HepG2 (cell line): ENCODE measurements around the gene MRGPRF. TPM values are rescaled to one million over a fixed set of nuclear protein-coding genes. Genes with fewer than 3 reads are reported as not detected.

ENCODE experiments used
- ELK4 ChIP-seq: sonication (generic); formaldehyde crosslinking; IDR thresholded peaks from 2 replicates; pipeline ENCODE4 v1.9.0; 2021; ENCODE audit warnings: missing genetic modification reagents, borderline replicate concordance
- ETS1 ChIP-seq: sonication (generic); formaldehyde crosslinking; IDR thresholded peaks from 2 replicates; pipeline ENCODE4 v1.4.0; 2020; ENCODE audit warnings: missing genetic modification reagents
- GMEB1 ChIP-seq: sonication (generic); formaldehyde crosslinking; IDR thresholded peaks from 2 replicates; pipeline ENCODE4 v1.5.1; 2020; ENCODE audit warnings: missing genetic modification reagents, mild to moderate bottlenecking, borderline replicate concordance
- HNRNPLL ChIP-seq: fragments of 200-400 bp; formaldehyde crosslinking; IDR thresholded peaks from 2 replicates; pipeline ENCODE4 v1.6.1; 2017; ENCODE audit warnings: mild to moderate bottlenecking, low read depth, low read length; ENCODE audit not compliant: poor library complexity, severe bottlenecking
- IRF9 ChIP-seq: sonication (generic); formaldehyde crosslinking; IDR thresholded peaks from 2 replicates; pipeline ENCODE4 v1.8.0; 2022; ENCODE audit warnings: missing genetic modification reagents, mild to moderate bottlenecking, borderline replicate concordance
- IRX3 ChIP-seq: sonication (generic); formaldehyde crosslinking; IDR thresholded peaks from 2 replicates; pipeline ENCODE4 v1.8.1; 2023; ENCODE audit warnings: mild to moderate bottlenecking, low read depth, missing genetic modification reagents, borderline replicate concordance
- NR2F6 ChIP-seq, 2 experiments: IDR thresholded peaks; 2 replicates each; pipeline ENCODE4 v1.6.1; 2016; ENCODE audit warnings: antibody characterized with exemption in 1 of 2, mild to moderate bottlenecking in 1 of 2
- RARG ChIP-seq: sonication (generic); formaldehyde crosslinking; IDR thresholded peaks from 2 replicates; pipeline ENCODE4 v1.4.0; 2020; ENCODE audit warnings: low read depth, mild to moderate bottlenecking, missing genetic modification reagents
- TAF15 ChIP-seq: fragments of 200-400 bp; formaldehyde crosslinking; IDR thresholded peaks from one replicate; pipeline ENCODE4 v1.6.1; 2018; ENCODE audit warnings: mild to moderate bottlenecking, low read depth, low read length; ENCODE audit not compliant: poor library complexity, severe bottlenecking
- ZBTB14 ChIP-seq: sonication (generic); formaldehyde crosslinking; IDR thresholded peaks from 2 replicates; pipeline ENCODE4 v1.4.0; 2020; ENCODE audit warnings: missing genetic modification reagents
- ZBTB49 ChIP-seq: sonication (generic); formaldehyde crosslinking; IDR thresholded peaks from 2 replicates; pipeline ENCODE4 v1.4.0; 2020; ENCODE audit warnings: missing genetic modification reagents, borderline replicate concordance
- ZBTB7A ChIP-seq: sonication (generic); formaldehyde crosslinking; IDR thresholded peaks from 2 replicates; pipeline ENCODE4 v1.8.0; 2022; ENCODE audit warnings: mild to moderate bottlenecking, missing genetic modification reagents
- ZNF160 ChIP-seq: sonication (generic); formaldehyde crosslinking; IDR thresholded peaks from 2 replicates; pipeline ENCODE4 v1.8.0; 2022; ENCODE audit warnings: mild to moderate bottlenecking, inconsistent platforms, missing genetic modification reagents
- ZNF292 ChIP-seq: sonication (generic); formaldehyde crosslinking; IDR thresholded peaks from 2 replicates; pipeline ENCODE4 v1.8.1; 2022; ENCODE audit warnings: mild to moderate bottlenecking, low read depth, missing genetic modification reagents, borderline replicate concordance
- ZNF331 ChIP-seq: sonication (generic); formaldehyde crosslinking; IDR thresholded peaks from 2 replicates; pipeline ENCODE4 v1.4.0; 2020; ENCODE audit warnings: missing genetic modification reagents
- ZNF652 ChIP-seq: IDR thresholded peaks from 2 replicates; pipeline ENCODE4 v1.6.1; 2016; ENCODE audit warnings: low read depth, borderline replicate concordance
- ZSCAN9 ChIP-seq: IDR thresholded peaks from 2 replicates; pipeline ENCODE4 v1.6.1; 2016; ENCODE audit warnings: borderline replicate concordance
- polyA plus RNA-seq, 8 experiments: library from polyadenylated mRNA; depleted of rRNA in 3 of 8; stranded (reverse) in 7 of 8; unstranded in 1 of 8; fragments of >200 nt; fragmentation: Illumina TruSeq in 4 of 8; extraction: Trizol in 4 of 8; gene quantifications; 2 replicates each; pipeline versions ENCODE4 v1.2.1 to v1.2.3, GENCODE V29; 2011 to 2016; ENCODE audit warnings: low read depth in 4 of 8, missing spikeins in 1 of 8, mixed read lengths in 1 of 8; ENCODE audit not compliant: insufficient read depth in 1 of 8
- total RNA-seq, 5 experiments: library from RNA; depleted of rRNA; stranded (reverse); fragments of >200 nt; fragmentation: Illumina TruSeq; extraction: Trizol; gene quantifications; 2 replicates each; pipeline ENCODE4 v1.2.3, GENCODE V29; 2016; ENCODE audit warnings: low read depth in 1 of 5

The MRGPRF gene
- total and polyA plus RNA-seq, 2 of the 13 experiments (the other 11 are each of a cell fraction or from before 2014, with no cell fraction given) = not detected

GRCh38 chr11:69048694-69049489, 35.8 kb upstream of the MRGPRF start, which contains the start of gene TPCN2 (continued):
- peak; percentile 34 for TF ChIP-seq TAF15
- no peak for TF ChIP-seq ZNF160 (CRISPR knock-in tag)
- peak; percentile 90 for TF ChIP-seq ZBTB7A
- peak; percentile 83 for TF ChIP-seq GMEB1 (CRISPR knock-in tag)
- peak; percentile 57; the same call in 1 of the 2 replicates for TF ChIP-seq IRF9 (CRISPR knock-in tag)
- TF ChIP-seq RARG (CRISPR knock-in tag) = no peak
- TF ChIP-seq ZNF652 (CRISPR knock-in tag) = no peak
- no peak for TF ChIP-seq ZBTB14
- TF ChIP-seq ETS1 (CRISPR knock-in tag) = no peak
- no peak for TF ChIP-seq ZBTB49 (CRISPR knock-in tag)
- no peak for TF ChIP-seq ELK4 (CRISPR knock-in tag)
- TF ChIP-seq IRX3 (CRISPR knock-in tag) = no peak
- TF ChIP-seq ZNF331 (CRISPR knock-in tag) = peak; percentile 30; the same call in 1 of the 2 replicates
- no peak for TF ChIP-seq ZNF292 (CRISPR knock-in tag)
- TF ChIP-seq HNRNPLL = peak; percentile 48
- TF ChIP-seq ZSCAN9 = peak; percentile 41; the same call in 1 of the 2 replicates
- TF ChIP-seq NR2F6 (IDR thresholded peaks at IDR 0.05) = no peak
- TF ChIP-seq NR2F6 (CRISPR knock-in tag; IDR thresholded peaks at IDR 0.05) = no peak
